Calu3 (cell line): Measurements from ENCODE around the gene TMEM131L. TPM values are rescaled to one million over a fixed set of nuclear protein-coding genes. Genes with fewer than 3 reads are reported as not detected.
A peak's percentile ranks its signal among the peaks of the same experiment; 100 is the strongest.

Experiments used
- BruUV-seq: library from RNA; stranded (reverse); fragments of 400-500 nt; replicated peaks from 2 replicates; lab custom pipeline; 2021; lab: Mats Ljungman, UMichigan
- CTCF ChIA-PET: fragments of 300-600 bp; sonication (Branson Sonifier 250); formaldehyde crosslinking; loops from one replicate; lab custom pipeline; 2022; ENCODE audit warnings: antibody characterized with exemption; lab: Charles Lee
- DNase-seq: peaks from one replicate; pipeline ENCODE4 v3.0.0; 2022
- H3K27ac Mint-ChIP-seq: one replicate; pipeline ENCODE4 v1.8.0; 2022; ENCODE audit warnings: mixed read lengths; ENCODE audit not compliant: unreplicated experiment
- H3K27me3 Mint-ChIP-seq: one replicate; pipeline ENCODE4 v1.8.0; 2022; ENCODE audit warnings: mixed read lengths; ENCODE audit not compliant: unreplicated experiment
- H3K36me3 Mint-ChIP-seq: one replicate; pipeline ENCODE4 v1.8.0; 2022; ENCODE audit warnings: mild to moderate bottlenecking, moderate library complexity, mixed read lengths; ENCODE audit not compliant: insufficient read depth, unreplicated experiment
- H3K4me1 Mint-ChIP-seq: one replicate; pipeline ENCODE4 v1.8.0; 2022; ENCODE audit warnings: mild to moderate bottlenecking, low read depth, mixed read lengths; ENCODE audit not compliant: unreplicated experiment
- H3K4me3 Mint-ChIP-seq: one replicate; pipeline ENCODE4 v1.8.0; 2022; ENCODE audit warnings: mild to moderate bottlenecking, low read depth, moderate library complexity, mixed read lengths; ENCODE audit not compliant: unreplicated experiment
- H3K9me3 Mint-ChIP-seq: one replicate; pipeline ENCODE4 v1.8.0; 2022; ENCODE audit warnings: low read depth, mixed read lengths; ENCODE audit not compliant: unreplicated experiment
- intact Hi-C: fragments of 100-400 bp; cut with micrococcal nuclease; formaldehyde crosslinking; loops from one replicate; pipeline ENCODE4 v1.10.0; 2022; ENCODE audit not compliant: unreplicated experiment
- total RNA-seq: library from RNA; stranded (reverse); gene quantifications from 2 replicates; pipeline ENCODE4 v1.2.3, GENCODE V29; 2022
- TF ChIP-seq, protein P1 (sequence below): fragments of 200-600 bp; IDR thresholded peaks from one replicate; pipeline ENCODE4 v1.8.0; 2022; ENCODE audit warnings: antibody characterized with exemption; ENCODE audit not compliant: unreplicated experiment

Gene TMEM131L
- total RNA-seq, 1 experiment from 2014 or later, result 9.4 TPM

DNA sequence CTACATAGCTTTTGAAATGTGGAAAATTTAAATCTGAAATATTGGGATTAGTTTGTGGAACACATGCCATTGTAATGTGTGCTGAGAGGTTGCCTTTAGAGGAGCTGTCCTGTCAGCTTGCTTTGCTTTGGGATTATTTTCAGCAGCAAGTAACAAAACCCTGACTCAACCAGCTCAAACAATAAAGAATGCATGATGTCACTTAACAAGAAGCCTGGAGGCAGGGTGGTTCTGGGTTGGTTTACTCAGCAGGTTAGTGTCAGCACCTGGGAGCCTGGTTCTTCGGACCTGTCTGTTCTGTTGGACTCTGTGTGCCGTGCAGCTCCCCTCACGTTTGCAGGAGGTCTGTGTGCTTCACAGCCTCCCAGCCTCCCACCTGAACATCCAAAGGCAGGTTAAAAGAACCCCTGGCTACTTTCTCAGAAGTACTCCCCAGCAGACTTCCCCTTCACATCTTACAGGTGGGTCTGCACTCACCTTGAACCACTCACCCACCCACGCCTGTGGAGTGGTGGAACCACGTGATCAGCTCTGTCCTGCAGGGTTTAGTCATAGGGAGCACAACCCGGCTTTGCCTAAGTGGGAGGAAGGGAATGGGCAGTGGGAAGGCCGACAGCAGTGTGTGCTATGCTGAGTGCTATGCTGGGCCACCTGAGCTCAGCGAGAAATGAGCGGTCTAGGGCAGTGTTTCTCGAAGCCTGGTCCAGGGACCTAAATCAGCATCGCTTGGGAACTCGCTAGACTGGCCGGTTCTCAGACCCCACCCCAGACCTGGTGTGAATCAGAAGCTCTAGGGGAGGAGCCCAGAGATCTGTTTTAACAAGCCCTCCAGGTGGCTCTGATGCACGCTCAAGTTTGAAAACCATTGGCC, 20.4 kb downstream of the TMEM131L start:
- DNase-seq, result peak; percentile 43
- BruUV-seq, result no TSS peak
- intact Hi-C loops, result no loop called here
- TF ChIP-seq, protein P1, sequence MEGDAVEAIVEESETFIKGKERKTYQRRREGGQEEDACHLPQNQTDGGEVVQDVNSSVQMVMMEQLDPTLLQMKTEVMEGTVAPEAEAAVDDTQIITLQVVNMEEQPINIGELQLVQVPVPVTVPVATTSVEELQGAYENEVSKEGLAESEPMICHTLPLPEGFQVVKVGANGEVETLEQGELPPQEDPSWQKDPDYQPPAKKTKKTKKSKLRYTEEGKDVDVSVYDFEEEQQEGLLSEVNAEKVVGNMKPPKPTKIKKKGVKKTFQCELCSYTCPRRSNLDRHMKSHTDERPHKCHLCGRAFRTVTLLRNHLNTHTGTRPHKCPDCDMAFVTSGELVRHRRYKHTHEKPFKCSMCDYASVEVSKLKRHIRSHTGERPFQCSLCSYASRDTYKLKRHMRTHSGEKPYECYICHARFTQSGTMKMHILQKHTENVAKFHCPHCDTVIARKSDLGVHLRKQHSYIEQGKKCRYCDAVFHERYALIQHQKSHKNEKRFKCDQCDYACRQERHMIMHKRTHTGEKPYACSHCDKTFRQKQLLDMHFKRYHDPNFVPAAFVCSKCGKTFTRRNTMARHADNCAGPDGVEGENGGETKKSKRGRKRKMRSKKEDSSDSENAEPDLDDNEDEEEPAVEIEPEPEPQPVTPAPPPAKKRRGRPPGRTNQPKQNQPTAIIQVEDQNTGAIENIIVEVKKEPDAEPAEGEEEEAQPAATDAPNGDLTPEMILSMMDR, result no peak
- H3K9me3 Mint-ChIP-seq, result no peaks in the 10 kb centered on the region
- H3K27ac Mint-ChIP-seq, result peak overlapping the region; percentile 73
- H3K27me3 Mint-ChIP-seq, result no peaks in the 10 kb centered on the region
- peak overlapping the region; percentile 40 for H3K4me3 Mint-ChIP-seq
- peaks cover 30% of the 10 kb centered on the region for H3K4me1 Mint-ChIP-seq
- CTCF ChIA-PET, result interaction anchor here (1.0 to 2.0 kb wide), 2 partner anchors 20 to 88 kb away, joined by 4 to 7 read pairs; partner anchors contain the start of gene TMEM131L
- no peaks in the 10 kb centered on the region for H3K36me3 Mint-ChIP-seq

DNA sequence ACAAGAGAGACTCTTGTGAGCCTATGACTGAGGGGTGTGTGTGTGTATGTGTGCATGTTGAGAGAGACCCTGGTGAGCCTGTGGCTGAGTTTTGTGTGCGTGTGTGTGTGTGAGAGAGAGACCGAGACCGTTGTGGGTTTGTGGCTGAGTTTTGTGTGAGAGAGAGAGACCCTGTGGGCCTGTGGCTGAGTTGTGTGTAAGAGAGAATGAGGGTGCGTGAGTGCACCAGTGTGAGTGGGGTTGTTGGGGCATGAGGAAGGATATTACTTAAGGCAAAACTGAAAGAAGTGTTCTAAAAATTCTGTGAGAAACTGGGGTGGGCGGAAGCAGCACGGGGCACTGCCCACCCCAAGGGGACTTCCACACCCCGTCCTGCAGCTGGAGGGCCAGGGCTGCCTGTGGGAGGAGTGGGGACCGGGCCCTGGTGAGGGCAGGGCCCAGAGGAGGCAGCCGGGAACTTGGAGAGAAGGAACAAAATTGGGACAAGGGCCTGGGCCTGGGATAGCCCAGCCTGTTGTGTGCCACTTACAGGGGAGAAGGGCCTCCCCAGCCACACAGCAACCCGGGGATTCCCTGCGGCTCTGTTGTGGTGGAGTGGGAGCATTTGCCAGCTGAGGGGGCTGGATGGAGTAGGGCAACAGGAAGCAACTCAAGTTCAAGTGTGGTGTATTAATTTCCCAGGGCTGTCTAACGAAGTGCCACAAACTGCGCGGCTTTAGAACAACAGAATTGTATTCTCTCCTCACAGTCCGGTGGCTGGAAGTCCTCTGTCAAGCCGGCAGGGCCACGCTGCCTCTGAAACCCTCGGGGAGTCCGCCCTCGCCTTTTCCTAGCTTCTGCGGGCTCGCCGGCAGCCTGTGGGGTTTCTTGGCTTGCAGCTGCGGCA, 22.1 kb downstream of the TMEM131L start:
- peaks cover 38% of the 10 kb centered on the region for H3K4me1 Mint-ChIP-seq
- no peaks in the 10 kb centered on the region for H3K27me3 Mint-ChIP-seq
- TF ChIP-seq, protein P1, result no peak
- CTCF ChIA-PET, result no interaction called here
- DNase-seq, result no peak
- no peak overlapping the region for H3K4me3 Mint-ChIP-seq
- H3K36me3 Mint-ChIP-seq, result no peaks in the 10 kb centered on the region
- no peak overlapping the region for H3K27ac Mint-ChIP-seq
- H3K9me3 Mint-ChIP-seq, result no peaks in the 10 kb centered on the region
- no TSS peak for BruUV-seq
- intact Hi-C loops, result no loop called here

DNA sequence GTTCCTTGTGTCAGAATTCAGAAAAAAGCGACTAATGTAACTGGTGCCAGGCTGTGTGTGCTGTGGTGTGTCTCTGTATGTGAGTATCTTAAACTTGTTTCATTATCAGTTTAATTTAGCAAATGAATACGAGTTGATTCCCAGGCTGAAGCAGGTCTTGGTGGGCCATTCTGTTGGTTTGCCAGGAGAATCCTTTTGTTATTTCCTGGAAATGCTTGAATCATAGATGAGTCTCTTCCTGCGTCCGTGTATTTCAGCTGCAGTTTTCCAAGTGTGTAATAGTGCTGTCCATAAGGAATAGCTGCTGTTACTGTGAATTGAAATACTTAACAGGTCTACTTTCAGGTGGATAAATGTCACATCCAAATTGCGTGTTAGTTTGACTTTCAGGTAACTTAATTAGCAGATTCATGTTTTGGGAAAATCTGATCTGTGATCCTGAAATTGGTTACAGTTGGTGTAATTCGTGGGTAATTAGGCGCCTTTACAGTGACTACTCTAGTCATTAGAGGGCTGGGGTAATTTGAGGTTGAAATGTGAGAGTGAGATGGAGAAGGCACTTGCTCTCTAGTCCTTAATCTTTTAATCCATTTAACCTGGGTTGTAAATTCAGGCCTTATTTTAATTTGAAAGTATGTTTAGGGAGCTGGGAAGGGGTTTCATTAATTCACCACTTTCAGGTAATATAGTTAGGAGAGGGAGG, 23.8 kb downstream of the TMEM131L start:
- H3K9me3 Mint-ChIP-seq, result no peaks in the 10 kb centered on the region
- no TSS peak for BruUV-seq
- H3K27me3 Mint-ChIP-seq, result no peaks in the 10 kb centered on the region
- CTCF ChIA-PET, result no interaction called here
- DNase-seq, result no peak
- H3K4me1 Mint-ChIP-seq, result peaks cover 40% of the 10 kb centered on the region
- H3K36me3 Mint-ChIP-seq, result no peaks in the 10 kb centered on the region
- TF ChIP-seq, protein P1, result no peak
- no peak overlapping the region for H3K4me3 Mint-ChIP-seq
- H3K27ac Mint-ChIP-seq, result no peak overlapping the region
- intact Hi-C loops, result no loop called here

DNA sequence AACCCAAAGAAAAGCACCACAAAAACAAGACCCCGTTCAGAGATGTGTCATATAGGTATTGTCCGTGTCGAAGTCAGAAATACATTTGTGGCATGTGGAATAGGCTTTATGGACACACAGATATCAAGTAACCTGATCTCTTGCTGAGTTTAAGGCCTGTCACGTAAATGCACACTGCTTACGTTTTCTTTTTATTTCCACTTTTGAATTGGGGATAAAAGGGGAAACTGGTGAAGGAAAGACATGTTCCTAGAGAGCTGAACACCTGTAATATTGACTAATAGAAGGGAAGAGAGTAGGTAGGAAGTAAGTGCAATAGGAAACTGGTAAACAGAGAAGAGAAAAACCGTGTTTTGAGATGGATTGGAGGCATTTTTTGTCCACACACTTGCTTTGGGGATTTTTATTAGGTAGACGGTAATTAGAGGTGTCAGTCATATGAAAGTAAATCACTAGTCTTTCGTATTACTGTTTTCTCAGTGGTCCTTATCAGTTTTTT, 24.9 kb downstream of the TMEM131L start:
- Mint-ChIP-seq H3K27ac (no peak overlapping the region), H3K4me1 (peaks cover 39% of the 10 kb centered on the region), H3K9me3 (no peaks in the 10 kb centered on the region), H3K27me3 (no peaks in the 10 kb centered on the region), H3K36me3 (no peaks in the 10 kb centered on the region), H3K4me3 (no peak overlapping the region)
- TF ChIP-seq, protein P1, result no peak
- CTCF ChIA-PET, result no interaction called here
- DNase-seq, result no peak
- intact Hi-C loops, result no loop called here
- no TSS peak for BruUV-seq
